Hematopoietic multipotent progenitor cell treated with erythropoietin and hydrocortisone succinate and interleukin-3 and kit ligand, for 15 days (in vitro differentiated cells): ENCODE measurements around the gene HES5.

ENCODE experiments used
- DNase-seq: peaks from one replicate; pipeline ENCODE4 v3.0.0-alpha.2; 2015; ENCODE audit warnings: low spot score

HES5 gene

GRCh38 chr1:2514863-2515762, 14.9 kb downstream of the HES5 start:
- DNase-seq, result no peak

GRCh38 chr1:2513939-2514652, 16.0 kb downstream of the HES5 start:
- DNase-seq, result no peak

- DNase-seq, result no peak
Observed at GRCh38 chr1:2512862-2513421, 17.1 kb downstream of the HES5 start.

- DNase-seq, result no peak
Observed at GRCh38 chr1:2510366-2511155, 19.5 kb downstream of the HES5 start.

- DNase-seq, result no peak
Observed at GRCh38 chr1:2509589-2509988, 20.5 kb downstream of the HES5 start.

- no peak for DNase-seq
Observed at GRCh38 chr1:2508751-2509150, 21.3 kb downstream of the HES5 start.

GRCh38 chr1:2508180-2508579, 21.9 kb downstream of the HES5 start:
- no peak for DNase-seq

GRCh38 chr1:2507744-2508155, 22.3 kb downstream of the HES5 start:
- DNase-seq, result no peak

GRCh38 chr1:2506901-2507565, 23.0 kb downstream of the HES5 start:
- no peak for DNase-seq

- DNase-seq, result no peak
Observed at GRCh38 chr1:2506007-2506860, 23.8 kb downstream of the HES5 start.

GRCh38 chr1:2505461-2505994, 24.5 kb downstream of the HES5 start:
- no peak for DNase-seq

GRCh38 chr1:2504949-2505272, 25.2 kb downstream of the HES5 start:
- no peak for DNase-seq

GRCh38 chr1:2504225-2504948, 25.7 kb downstream of the HES5 start:
- no peak for DNase-seq

GRCh38 chr1:2503554-2504224, 26.4 kb downstream of the HES5 start:
- DNase-seq, result no peak

- DNase-seq, result no peak
Observed at GRCh38 chr1:2502661-2503553, 27.2 kb downstream of the HES5 start.

- DNase-seq, result no peak
Observed at GRCh38 chr1:2502210-2502609, 27.9 kb downstream of the HES5 start.

GRCh38 chr1:2501820-2502119, 28.3 kb downstream of the HES5 start:
- DNase-seq, result no peak

- DNase-seq, result no peak
Observed at GRCh38 chr1:2501041-2501819, 28.8 kb downstream of the HES5 start.
